HUDEP-2 (cell line): Measurements from ENCODE around the gene KCND1.

ENCODE experiments used
- DNase-seq, 76 experiments: peaks; one replicate each; lab custom pipeline; 2025; ENCODE audit not compliant: unreplicated experiment in 76 of 76; lab: John Stamatoyannopoulos, UW

KCND1 gene

DNA sequence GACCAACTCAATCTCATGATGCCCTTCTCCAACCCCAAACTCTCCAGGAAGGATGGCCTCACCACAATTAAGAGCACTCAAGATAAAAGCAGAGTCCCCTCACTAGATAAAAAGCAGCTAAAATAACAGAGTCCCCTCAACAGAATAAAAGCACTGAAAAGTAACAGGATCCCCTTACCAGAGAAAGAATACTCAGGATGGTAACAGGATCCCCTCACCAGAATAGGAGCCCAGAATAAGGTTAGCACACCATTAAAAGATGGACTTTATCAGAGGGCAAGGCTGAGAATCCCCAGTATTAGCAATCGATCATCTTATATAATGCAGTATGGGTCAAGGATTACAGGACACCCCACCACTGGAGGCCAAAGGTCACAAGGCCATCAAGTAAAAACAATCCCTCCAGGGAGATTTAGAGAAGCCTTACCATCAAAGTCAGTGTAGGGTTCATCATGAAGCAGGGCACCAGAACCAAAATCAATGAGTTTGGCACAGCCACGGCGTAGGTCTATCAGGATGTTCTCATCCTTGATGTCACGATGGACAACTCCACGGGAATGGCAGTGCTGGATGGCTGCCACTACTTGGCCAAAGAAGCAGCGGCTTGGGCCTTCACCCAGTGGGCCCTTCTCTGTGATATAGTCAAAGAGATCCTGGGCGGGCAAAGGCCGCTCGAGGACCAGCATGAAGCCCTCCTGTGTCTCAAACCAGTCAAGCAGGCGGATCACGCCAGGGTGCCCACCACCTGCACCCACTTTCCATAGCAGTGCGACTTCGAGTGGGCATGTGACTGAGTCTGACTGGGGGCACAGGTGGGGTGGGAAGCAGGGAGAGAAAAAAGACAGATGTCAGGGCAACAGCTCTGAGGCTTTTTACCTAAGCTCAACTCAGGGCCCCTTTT, 56.8 kb downstream of the KCND1 start:
- no peak for DNase-seq

DNA sequence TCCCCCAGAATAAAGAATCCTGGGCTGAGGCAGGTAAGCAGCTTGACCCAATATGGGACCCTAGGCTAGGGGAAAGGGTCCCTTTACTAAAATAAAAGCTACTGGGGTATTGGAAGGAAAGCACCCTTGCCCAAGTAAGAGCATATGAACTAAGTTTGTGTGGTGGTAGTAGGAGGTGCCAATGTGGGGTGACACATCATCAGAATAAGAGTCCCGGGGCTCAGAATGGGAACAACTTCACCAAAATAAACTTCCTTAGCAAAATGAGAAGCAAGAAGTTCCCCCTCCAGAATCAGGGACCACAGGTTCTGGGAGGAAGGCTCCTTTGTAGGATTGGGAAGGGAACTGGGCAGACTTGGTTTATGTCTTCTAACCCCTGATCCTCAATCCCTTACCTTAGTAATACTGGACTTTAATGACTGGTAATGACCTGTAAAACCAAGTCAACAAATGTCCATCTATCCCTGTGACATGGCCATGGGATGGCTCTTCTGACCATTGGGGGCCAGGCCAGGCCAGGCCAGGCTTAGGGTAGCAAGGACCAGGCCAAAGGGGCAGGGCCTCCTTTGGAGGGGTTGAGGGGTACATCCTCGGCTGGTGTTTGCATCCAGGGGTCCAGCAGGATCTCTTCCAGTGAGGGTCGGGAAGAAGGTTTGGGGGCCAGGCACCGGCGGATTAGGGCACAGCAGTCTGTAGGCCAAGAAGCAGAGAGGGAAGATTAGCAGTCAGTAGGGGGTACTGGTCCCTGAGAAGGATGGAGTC, 57.9 kb downstream of the KCND1 start:
- DNase-seq = no peak

GRCh38 chrX:48911412-48912182, 60.0 kb downstream of the KCND1 start, which contains the start of gene SLC35A2:
Gene SLC35A2 (minus strand): TSS chrX:48911646. CDS start chrX:48911636, 10 bp downstream.
- DNase-seq = peak in 73 of 76 experiments; percentile 7 to 81 (median 57)
